Measurements from ENCODE around the gene STOX2. TPM values are rescaled to one million over a fixed set of nuclear protein-coding genes. Genes with fewer than 3 reads are reported as not detected.

STOX2 gene
- total RNA-seq, 4 donors from 2014 or later = 3.5 to 23.1 (median 7.6) TPM

GRCh38 chr4:183918696-183919095 lies 13.6 kb downstream of the STOX2 start:
- TF ChIP-seq CTCF (IDR thresholded peaks at IDR 0.05) (no peak), POLR2A (IDR thresholded peaks at IDR 0.05) (no peak)
- Histone ChIP-seq H3K27me3 (no peaks in the 10 kb centered on the region), H3K36me3 (no peaks in the 10 kb centered on the region), H3K9me3 (no peaks in the 10 kb centered on the region), H3K27ac (no peak overlapping the region), H3K4me1 (no peaks in the 10 kb centered on the region), H3K4me3 (no peak overlapping the region)
- no peak for DNase-seq

DNA sequence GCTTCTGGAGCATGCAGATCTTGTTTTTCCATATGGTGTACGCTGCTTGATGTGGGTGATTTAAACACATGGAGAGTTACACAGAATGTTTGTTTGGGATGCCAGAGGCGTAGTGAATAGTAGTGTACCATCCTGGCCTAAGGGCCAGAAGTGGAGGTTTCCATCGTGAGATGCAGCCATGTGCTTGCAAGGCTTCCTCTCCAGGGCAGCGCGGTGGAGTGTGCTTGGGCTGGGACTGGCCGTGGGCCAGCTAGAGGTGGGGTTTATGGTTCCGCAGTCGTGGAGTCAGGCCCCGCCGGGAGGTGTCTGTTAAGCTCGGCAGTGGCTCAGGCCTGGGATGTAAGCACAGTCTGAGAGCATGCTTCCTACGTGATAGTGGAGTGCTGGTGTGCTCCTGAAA lies 14.0 kb downstream of the STOX2 start:
- DNase-seq = no peak
- no peaks in the 10 kb centered on the region for H3K36me3 ChIP-seq

DNA sequence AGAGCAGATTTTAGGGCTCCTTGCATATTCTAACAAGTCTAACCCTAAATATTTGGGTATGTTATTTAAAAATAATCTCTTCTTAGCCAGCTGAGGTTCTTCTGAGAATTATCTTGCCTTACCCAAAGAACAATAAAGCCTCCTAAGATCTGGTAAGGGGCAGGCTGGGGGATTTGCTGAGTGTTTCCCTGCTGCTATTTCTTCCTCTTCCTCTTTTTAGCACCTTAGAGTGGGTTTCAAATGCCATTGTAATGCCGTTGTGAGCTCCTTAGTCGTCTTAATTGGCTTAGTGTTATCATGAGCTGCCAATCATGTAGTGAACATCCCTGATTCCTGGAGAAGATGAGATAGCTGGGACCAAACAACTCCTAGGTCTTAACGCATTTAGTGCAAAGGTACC lies 15.4 kb downstream of the STOX2 start:
- no peaks in the 10 kb centered on the region for H3K9me3 ChIP-seq
- no peak for TF ChIP-seq POLR2A (IDR thresholded peaks at IDR 0.05)
- no peak for TF ChIP-seq CTCF (IDR thresholded peaks at IDR 0.05)
- H3K27me3 ChIP-seq = no peaks in the 10 kb centered on the region
- H3K4me1 ChIP-seq = no peaks in the 10 kb centered on the region
- H3K4me3 ChIP-seq = no peak overlapping the region
- no peaks in the 10 kb centered on the region for H3K36me3 ChIP-seq
- no peak for DNase-seq
- no peak overlapping the region for H3K27ac ChIP-seq

More for the DNA sequence above, 14.0 kb downstream of the STOX2 start:
- Histone ChIP-seq H3K27ac (no peak overlapping the region), H3K4me3 (no peak overlapping the region), H3K4me1 (no peaks in the 10 kb centered on the region), H3K27me3 (no peaks in the 10 kb centered on the region), H3K9me3 (no peaks in the 10 kb centered on the region)
- TF ChIP-seq POLR2A (IDR thresholded peaks at IDR 0.05) (no peak), CTCF (IDR thresholded peaks at IDR 0.05) (no peak)

DNA sequence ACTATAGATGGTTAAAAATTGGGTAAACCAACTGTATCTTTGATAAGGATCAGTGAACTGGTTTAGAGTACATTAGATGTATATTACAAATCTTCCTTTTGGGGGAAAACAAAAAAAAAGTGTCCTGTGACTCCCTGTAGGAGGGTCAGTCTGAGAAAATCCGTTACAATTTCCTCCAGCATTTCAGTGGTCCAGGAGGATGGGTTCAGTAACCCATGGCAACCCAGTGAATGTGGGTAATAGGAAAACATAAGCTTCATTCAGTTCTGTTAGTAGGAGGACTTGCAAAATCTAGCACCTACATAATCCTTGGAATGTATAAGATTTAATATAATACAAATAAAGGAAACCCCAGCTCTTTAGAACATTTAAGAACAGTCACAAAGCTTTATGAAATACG lies 16.2 kb downstream of the STOX2 start:
- TF ChIP-seq CTCF (IDR thresholded peaks at IDR 0.05) (no peak), POLR2A (IDR thresholded peaks at IDR 0.05) (no peak)
- no peak for DNase-seq
- Histone ChIP-seq H3K27ac (no peak overlapping the region), H3K4me3 (no peak overlapping the region), H3K4me1 (no peaks in the 10 kb centered on the region), H3K36me3 (no peaks in the 10 kb centered on the region), H3K27me3 (no peaks in the 10 kb centered on the region), H3K9me3 (no peaks in the 10 kb centered on the region)

DNA sequence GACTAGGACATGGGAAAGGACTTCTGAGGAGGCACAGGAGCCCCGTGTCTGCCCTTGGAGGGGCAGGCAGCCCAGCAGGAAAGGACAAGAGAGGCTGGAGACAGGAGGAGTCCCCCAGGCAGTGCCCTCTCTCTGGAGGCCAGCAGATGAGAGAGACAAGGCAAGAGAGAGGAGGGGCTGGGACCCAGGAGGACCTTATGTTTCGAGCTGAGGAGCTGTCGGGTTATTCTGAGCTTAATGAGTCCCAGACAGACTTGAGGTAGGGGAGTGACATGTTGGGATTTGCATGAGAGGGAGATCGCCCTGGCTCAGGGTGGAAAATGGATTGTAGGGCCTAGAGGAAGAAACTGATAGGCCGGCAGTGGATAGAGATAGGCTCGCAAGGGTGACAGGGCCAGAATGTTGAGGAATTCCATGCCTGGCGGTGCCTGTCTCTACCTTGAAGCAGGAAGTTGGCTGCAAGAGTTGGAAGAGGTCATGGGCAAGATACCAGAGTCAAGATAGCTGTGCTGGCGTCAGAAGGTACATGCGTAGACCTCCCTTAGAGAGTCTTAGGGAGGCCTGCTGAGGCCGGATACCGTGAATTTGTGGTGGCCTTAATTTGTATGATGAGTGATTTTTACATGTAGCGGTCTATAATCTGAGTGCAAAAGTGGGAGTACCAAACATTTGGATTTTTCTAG lies 19.4 kb downstream of the STOX2 start:
- H3K27me3 ChIP-seq = no peaks in the 10 kb centered on the region
- H3K9me3 ChIP-seq = no peaks in the 10 kb centered on the region
- no peak for TF ChIP-seq CTCF (IDR thresholded peaks at IDR 0.05)
- TF ChIP-seq POLR2A (IDR thresholded peaks at IDR 0.05) = no peak
- no peak overlapping the region for H3K4me3 ChIP-seq
- DNase-seq = no peak
- H3K27ac ChIP-seq = no peak overlapping the region
- H3K4me1 ChIP-seq = no peaks in the 10 kb centered on the region
- H3K36me3 ChIP-seq = no peaks in the 10 kb centered on the region

GRCh38 chr4:183926950-183927349 lies 21.8 kb downstream of the STOX2 start:
- no peak for TF ChIP-seq CTCF (IDR thresholded peaks at IDR 0.05)
- TF ChIP-seq POLR2A (IDR thresholded peaks at IDR 0.05) = no peak
- H3K4me1 ChIP-seq = no peaks in the 10 kb centered on the region
- no peaks in the 10 kb centered on the region for H3K36me3 ChIP-seq
- no peak for DNase-seq
- H3K9me3 ChIP-seq = no peaks in the 10 kb centered on the region
- no peak overlapping the region for H3K4me3 ChIP-seq
- H3K27me3 ChIP-seq = no peaks in the 10 kb centered on the region
- H3K27ac ChIP-seq = no peak overlapping the region

Measured in Peyer's patch (tissue), 4 donors.